Left cardiac atrium (tissue), 4 donors: ENCODE results near the gene PPP4R4. TPM values are rescaled to one million over a fixed set of nuclear protein-coding genes. Genes with fewer than 3 reads are reported as not detected.
A peak's percentile ranks its signal among the peaks of the same experiment; 100 is the strongest.

Experiments used
- ATAC-seq, 2 donors: fragments of 200-7000 bp; cut with Tn5 transposase; one replicate each; pipeline ENCODE4 v1.9.1; 2020; ENCODE audit warnings: mild to moderate bottlenecking in 2 of 2, moderate library complexity in 2 of 2
- DNase-seq: peaks from one replicate; pipeline ENCODE4 v3.0.0-alpha.2; 2020
- intact Hi-C, 2 donors: fragments of 100-400 bp; cut with DNase I; formaldehyde crosslinking; loops; one replicate each; pipeline versions ENCODE4 v1.14.1 to v1.15.1; 2022 to 2023
- long read RNA-seq: library from polyadenylated mRNA; unstranded; transcript quantifications from one replicate; pipeline ENCODE4 v2.0.0, GENCODE V29; 2021
- total RNA-seq, 2 donors: library from RNA; stranded (reverse); fragmentation: NEBNext Ultra II Directional; extraction: Animal tissue kit (Norgen Biotek cat#: 25700); gene quantifications; one replicate each; pipeline ENCODE4 v1.2.1, GENCODE V29; 2021
- donor health status: DM: no; HTN: yes; CAD: no.
- donor health status: DM: no; HTN: yes; CAD: no; lungs with severe emphysema.
- donor health status: DM: yes; HTN: yes; CAD: no.
- donor health status: Dilated cardiomyopathy.

PPP4R4 gene
- total RNA-seq, result under 1 TPM; 0.18 to 0.29 TPM
- long read RNA-seq, result 0 reads

- ATAC-seq (peak; percentile 95 to 97), DNase-seq (peak; percentile 89)
- intact Hi-C loops, result loop anchor here in 1 of 2 donors (10.0 kb wide), 1 partner anchor 229 kb away; no protein-coding TSS in a partner anchor
These were observed at the start of gene PPP4R4 for GRCh38 chr14:94173885-94174603. Gene PPP4R4 (plus strand): TSS chr14:94174322. CDS start chr14:94174466, 144 bp downstream.

DNA sequence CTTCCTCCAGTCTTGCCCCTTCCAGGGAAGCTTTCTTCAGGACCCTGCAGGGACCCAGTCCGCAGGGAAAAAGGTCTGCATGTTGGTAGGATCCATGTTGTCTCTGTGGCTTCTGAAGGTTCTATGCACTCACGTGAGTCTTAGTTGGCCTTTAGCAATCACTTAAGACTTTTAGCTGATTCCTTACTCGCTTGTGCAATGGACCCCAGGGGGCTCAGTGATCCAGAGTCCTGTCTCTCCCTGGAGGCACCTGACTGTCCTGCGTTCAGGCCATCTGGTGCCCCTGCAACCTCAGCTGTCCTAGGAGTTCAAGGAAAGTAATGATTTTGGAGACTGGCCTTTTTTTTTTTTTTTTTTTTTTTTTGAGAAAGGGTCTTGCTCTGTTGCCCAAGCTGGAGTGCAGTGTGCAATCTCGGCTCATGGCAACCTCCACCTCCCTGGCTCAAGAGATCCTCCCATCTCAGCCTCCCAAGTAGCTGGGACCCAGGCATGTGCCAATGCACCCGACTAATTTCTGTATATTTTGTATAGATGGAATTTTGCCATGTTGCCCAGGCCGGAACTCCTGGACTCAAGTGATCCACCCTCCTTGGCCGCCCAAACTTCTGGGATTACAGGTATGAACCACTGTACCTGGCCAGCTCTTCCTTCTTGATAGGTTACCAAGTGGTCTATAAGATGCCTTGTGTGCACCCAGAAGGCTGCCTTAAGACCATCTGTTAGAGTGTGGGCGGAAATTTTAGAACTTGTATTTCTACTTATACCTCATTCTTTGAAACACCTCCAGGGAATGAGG lies 49.3 kb upstream of the PPP4R4 start:
- intact Hi-C loops, result no loop called here
- DNase-seq, result no peak
- no peak for ATAC-seq

DNA sequence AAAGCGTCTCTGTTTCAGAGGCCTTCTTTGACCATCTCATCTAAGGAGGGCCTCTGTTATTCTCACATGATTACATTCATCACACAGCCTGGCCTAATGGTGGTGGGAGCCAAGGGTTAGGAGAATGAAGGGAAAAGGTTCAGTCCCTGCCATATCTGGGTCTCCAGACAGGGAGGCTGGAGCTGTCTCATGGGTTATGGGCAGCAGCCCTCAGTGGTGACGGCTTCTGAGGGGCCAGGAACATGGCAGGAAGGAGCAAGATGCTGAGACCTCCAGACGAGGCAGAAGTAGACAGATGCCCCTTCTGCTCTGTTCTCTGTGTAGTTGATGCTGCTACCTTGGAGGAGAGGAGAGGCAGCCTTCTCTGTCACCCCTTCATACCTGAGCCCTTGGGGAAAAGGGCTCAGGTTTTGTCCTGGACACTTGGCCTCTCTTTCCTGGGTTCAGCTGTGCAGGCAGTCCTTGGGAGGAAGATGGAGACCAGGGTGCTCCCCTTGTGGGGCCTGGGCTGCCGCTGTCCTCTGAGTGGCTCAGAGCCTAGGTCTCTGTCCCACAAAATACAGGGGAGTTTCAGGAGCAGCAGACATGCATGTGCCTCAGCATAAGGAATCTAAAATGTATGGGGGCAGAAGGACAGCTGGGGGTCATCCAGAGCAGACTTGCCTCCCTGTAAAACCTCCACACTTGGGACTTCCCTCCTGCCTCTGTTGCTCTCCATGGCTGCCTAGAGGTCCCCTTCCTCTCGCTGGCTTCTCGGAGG lies 48.3 kb upstream of the PPP4R4 start:
- no peak for DNase-seq
- intact Hi-C loops, result no loop called here
- ATAC-seq, result no peak

DNA sequence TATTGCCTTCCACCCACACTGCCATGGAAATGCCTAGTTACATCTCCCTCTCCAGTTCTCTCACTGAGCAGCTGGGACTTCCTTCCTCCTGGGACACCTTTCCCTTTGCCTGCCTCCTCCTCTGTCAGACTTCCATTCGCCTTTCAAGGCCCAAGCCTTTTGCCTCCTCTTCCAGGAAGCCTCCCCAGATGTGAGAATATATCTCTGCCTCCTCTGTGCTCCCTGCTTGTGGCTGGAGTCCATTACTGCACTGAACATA lies 47.8 kb upstream of the PPP4R4 start:
- intact Hi-C loops, result no loop called here
- DNase-seq, result no peak
- no peak for ATAC-seq

DNA sequence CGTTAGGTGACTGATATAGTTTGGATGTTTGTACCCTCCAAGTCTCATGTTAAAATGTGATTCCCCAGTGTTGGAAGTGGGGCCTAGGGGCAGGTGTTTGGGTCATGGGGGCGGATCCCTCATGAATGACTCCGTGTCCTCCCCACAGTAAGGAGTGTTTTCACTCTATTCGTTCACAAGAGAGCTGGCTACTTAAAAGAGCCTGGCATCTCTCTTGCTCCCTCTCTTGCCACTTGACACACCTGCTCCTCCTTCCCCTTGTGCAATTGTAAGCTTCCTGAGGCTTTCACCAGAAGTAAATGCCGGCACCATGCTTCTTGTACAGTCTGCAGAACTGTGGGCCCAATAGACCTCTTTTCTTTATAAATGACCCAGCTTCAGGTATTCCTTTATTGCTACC lies 47.3 kb upstream of the PPP4R4 start:
- ATAC-seq (no peak), DNase-seq (no peak)
- intact Hi-C loops, result no loop called here

DNA sequence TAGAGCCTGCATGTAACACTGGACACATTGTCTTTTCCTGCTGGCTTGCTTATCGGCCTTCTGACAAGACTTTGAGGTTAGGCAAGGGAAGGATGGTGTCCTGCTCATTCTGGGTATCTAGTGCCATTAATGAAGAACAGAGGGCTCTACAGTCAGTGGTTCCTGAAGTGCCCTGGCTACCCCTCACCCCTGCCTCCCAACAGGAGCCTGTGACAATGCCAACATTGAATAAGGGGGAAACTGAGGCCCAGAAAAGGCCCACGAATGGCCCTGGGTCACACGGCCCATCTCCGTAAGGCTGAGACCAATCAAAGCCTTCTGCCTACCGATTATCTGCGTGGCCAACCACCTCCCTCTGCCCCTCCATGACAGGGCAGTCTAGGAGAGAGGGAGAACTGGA lies 46.8 kb upstream of the PPP4R4 start:
- DNase-seq, result no peak
- intact Hi-C loops, result no loop called here
- ATAC-seq, result no peak

GRCh38 chr14:94128216-94128839 lies 45.8 kb upstream of the PPP4R4 start:
- ATAC-seq, result no peak
- DNase-seq, result no peak
- intact Hi-C loops, result loop anchor here in 1 of 2 donors (2.0 kb wide), 1 partner anchor 48 kb away; the partner anchor contains the start of genes DDX24 and IFI27L1

- DNase-seq (peak; percentile 82), ATAC-seq (peak; percentile 95 to 96)
- intact Hi-C loops, result loop anchor here in 1 of 2 donors (2.0 kb wide), 1 partner anchor 48 kb away; the partner anchor contains the start of genes DDX24 and IFI27L1
These were observed 44.9 kb upstream of the PPP4R4 start, which contains the start of gene IFI27L2 for GRCh38 chr14:94129111-94129757. Gene IFI27L2 (minus strand): TSS chr14:94129604. CDS start chr14:94129564, 40 bp downstream.

DNA sequence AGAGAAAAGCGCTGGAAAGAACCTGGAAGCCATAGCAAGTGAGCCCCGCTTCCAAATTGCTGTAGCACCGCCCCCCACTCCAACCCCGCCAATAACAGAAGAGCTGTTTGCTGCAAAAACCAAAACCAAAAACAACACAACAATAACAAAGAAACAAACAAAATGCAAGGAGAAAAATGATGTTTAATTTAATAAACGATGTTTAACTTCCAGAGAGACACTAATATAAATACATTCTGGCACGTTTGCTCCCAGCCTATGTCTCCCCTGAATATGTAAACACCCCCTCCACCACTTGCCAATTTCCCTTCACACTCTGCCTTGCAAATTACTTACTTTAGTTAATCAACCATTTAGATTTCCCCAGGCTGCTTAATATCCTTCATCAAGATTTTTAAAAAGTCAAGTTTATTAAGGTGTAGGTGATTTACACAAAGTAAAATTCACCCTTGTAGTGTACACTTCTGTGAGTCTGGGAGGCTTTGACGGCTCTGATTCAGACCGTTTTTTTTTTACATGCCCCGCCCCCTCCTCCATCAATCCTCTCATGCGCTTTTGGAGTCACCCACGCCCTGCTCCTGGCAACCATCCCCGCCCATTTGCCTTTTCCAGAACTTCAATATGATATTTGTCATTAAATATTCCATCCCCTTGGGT lies 44.2 kb upstream of the PPP4R4 start:
- intact Hi-C loops, result loop anchor here in 1 of 2 donors (2.0 to 10.0 kb wide), 2 partner anchors 49 to 195 kb away; partner anchors contain the start of genes DDX24 and IFI27L1
- DNase-seq, result peak; percentile 79
- peak; percentile 50 to 81 for ATAC-seq

GRCh38 chr14:94132285-94132887 lies 41.7 kb upstream of the PPP4R4 start:
- no peak for ATAC-seq
- intact Hi-C loops, result loop anchor here in 1 of 2 donors (10.0 kb wide), 1 partner anchor 198 kb away; no protein-coding TSS in a partner anchor
- DNase-seq, result no peak

DNA sequence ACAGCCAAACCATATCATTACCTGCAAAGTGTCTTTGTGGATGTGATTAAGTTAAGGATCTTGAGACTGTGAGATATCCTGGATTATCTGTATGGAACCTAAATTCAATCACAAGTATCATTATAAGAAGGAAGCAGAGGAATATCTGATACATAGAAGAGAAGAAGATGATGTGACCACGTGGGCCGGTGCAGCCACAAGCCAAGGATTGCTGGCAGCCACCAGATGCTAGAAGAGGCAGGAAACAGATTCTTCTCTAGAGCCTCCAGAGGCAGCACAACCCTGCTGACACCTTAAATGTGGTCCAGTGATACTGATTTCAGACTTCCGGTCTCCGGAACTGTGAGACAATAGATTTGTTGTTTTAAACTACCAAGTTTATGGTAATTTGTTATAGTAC lies 38.6 kb upstream of the PPP4R4 start:
- DNase-seq (no peak), ATAC-seq (no peak)
- intact Hi-C loops, result loop anchor here (5.0 to 10.0 kb wide), 3 partner anchors 42 to 201 kb away; no protein-coding TSS in a partner anchor

- DNase-seq (peak; percentile 90), ATAC-seq (peak; percentile 93 to 96)
- intact Hi-C loops, result loop anchor here (1.0 to 10.0 kb wide), 5 partner anchors 41 to 202 kb away; no protein-coding TSS in a partner anchor
These were observed 37.4 kb upstream of the PPP4R4 start for GRCh38 chr14:94136575-94137331.

- ATAC-seq (no peak), DNase-seq (no peak)
- intact Hi-C loops, result loop anchor here (5.0 to 10.0 kb wide), 3 partner anchors 39 to 203 kb away; no protein-coding TSS in a partner anchor
These were observed 35.9 kb upstream of the PPP4R4 start for GRCh38 chr14:94138251-94138650.

- intact Hi-C loops, result loop anchor here (5.0 to 10.0 kb wide), 3 partner anchors 38 to 204 kb away; no protein-coding TSS in a partner anchor
- ATAC-seq, result no peak
- no peak for DNase-seq
These were observed 35.1 kb upstream of the PPP4R4 start for GRCh38 chr14:94139006-94139405.

DNA sequence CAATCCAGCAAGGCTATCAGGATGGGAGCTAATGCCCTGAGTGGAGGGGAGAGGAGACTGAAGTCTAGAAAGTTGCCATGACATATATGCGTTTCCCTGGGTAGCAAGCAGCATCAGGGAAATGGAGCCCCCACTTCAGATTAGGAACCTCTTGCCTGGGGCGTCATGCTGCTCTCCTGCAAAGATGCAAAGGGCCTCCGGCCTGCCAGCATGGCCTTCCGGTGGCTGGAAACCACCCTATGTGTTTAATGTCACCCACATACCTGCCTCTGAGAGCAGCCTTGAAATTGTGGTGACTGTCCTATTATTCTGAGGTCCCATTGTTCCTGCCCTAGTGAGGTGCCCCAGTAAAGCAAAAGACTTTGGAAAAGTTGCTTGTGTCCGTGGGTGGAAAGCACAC lies 34.7 kb upstream of the PPP4R4 start:
- intact Hi-C loops, result loop anchor here (5.0 to 10.0 kb wide), 3 partner anchors 38 to 205 kb away; no protein-coding TSS in a partner anchor
- ATAC-seq (no peak), DNase-seq (no peak)

DNA sequence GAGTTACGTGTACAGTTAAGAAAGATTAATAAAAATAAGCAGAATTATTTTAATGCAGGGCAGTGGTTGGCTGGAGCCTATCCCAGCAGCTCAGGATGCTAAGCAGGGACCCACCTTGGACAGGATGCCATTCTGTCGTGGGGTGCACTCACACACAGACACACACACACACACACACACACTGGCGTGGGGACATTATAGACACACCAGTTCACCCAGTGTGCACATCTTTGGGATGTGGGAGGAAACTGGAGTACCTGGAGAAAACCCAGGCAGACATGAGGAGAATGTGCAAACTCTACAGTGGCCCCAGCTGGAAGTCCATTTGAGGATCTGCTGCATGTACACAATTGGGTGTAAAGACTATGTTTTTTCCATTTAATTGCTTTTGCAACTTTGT lies 31.9 kb upstream of the PPP4R4 start:
- ATAC-seq, result no peak
- no peak for DNase-seq
- intact Hi-C loops, result no loop called here
